CD4-positive, alpha-beta T cell treated with Interleukin-4 for 4 hours (primary cell): Measurements from ENCODE around the gene EIF3A.

Experiments
- DNase-seq: peaks from one replicate; pipeline ENCODE4 v3.0.0-alpha.2; 2020

The EIF3A gene

DNA sequence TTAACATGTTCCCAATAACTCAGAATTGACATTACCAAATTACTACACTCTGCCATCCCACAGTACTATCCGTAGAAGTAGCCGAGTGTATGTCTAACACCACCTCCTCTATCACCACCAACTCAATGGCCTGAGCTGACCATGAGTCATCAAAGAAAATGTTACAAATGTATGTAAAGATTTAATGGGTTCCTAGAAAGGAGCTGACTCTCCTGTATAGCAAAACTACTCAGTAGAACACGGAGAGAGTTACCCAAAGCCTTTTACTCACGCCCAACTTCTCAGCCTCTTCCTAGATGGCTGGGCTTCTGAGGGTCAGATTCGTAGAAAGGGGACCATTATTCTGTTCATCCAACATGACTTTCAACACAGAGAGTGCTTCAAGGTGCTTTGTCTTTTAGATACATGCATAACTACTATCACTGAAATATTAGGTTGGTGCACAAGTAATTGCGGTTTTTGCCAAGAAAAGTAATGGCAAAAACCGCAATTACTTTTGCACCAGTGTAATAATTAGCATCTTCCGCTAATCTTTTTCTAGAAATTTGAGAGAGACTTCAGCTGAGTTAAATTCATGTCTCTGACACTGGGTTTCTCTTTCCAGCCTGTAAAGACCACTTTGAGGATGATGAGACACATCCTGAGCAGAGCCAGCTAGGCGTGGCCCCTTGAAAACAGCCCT lies 75.1 kb downstream of the EIF3A start:
- DNase-seq = no peak

DNA sequence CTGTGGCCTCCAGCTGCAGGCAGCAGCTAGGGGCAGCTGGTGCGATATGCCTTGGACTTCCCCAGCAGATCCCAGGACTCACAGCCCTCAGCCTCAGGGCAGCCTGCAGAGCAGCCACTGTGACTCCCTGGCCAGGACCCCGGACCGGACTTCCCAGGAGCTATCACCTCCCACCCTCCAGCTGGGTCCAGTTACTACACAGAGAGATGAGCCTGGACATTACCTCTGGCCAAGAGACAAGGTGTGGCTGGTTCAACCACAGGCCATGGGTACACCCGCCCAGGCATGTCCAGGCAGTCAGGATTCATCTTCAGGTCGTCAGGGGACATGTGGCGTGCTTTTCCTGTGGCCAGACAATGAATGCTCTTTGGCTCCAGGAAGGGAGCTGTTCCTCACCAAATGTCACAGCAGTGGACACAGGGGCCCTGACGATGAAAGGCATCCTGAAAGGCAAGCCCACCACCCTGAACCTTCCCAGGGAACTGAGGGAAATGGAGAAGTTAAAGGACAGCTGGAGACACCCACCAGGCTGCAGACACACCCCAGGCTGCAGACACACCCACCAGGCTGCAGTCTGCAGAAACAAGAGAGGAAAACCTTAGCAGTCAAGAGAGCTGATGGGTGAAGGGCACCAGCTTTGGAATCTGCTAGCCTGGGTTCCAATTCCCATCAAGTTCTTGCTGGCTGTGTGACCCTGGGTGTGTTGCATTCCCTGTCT lies 76.9 kb downstream of the EIF3A start:
- no peak for DNase-seq

- DNase-seq = no peak
Measured at GRCh38 chr10:119001717-119002500, 78.7 kb downstream of the EIF3A start.

DNA sequence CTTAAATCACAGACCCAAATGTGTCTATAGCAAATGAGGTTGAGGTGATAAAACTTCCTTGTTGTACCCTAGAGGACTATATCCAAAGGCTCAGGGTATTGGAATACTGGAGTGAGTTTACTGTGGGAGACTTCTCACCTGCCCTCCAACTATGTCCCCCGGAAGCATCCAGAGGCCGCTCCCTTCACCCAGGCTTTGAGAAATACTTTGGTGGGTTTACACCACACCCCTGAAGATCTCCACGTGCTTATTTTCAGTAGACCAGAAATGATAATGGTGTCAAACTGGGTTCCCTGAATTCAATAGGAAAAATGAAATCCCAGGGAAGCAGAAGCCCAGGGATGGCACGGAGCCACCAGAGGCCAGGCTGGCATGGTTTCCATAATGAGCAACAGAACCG lies 82.4 kb downstream of the EIF3A start:
- no peak for DNase-seq

GRCh38 chr10:118997379-118997778 lies 83.2 kb downstream of the EIF3A start:
- no peak for DNase-seq

DNA sequence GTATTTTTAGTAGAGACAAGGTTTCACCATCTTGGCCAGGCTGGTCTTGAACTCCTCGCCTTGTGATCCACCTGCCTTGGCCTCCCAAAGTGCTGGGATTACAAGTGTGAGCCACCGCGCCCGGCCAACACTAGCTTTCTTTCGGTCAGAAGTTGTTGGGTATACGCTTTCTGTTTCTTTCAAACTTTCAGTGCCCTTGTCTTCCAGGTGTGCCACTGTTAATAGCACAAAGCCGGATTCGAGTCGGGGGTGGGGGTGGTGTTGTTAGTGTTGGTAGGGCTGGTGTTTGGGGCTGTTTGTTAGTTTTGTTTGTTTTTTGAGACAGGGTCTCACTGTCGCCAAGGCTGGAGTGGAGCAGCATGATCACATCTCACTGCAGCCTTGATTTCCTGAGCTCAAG lies 84.9 kb downstream of the EIF3A start:
- DNase-seq = no peak

GRCh38 chr10:118994321-118994720 lies 86.3 kb downstream of the EIF3A start:
- DNase-seq = no peak

GRCh38 chr10:118993214-118993613 lies 87.4 kb downstream of the EIF3A start:
- DNase-seq = no peak

DNA sequence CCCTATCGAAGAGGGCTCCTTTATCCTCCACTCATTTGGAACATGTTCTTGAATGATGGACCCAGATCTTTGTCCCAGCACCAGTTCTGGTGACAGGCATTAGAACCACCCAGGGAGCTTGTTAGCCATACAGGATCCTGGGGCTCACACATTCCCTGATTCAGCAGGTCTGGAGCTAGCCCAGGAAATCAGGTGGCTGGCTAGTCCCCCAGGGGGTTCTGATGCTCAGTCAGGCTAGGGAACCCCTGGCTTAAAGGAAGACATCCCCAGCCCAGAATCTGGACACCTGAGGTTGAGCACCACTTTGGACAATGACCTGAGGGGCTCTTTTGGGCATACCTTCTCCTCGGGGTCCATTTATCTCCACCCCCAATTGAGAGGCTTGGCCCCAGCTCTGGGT lies 88.1 kb downstream of the EIF3A start:
- no peak for DNase-seq

GRCh38 chr10:118990326-118990725 lies 90.3 kb downstream of the EIF3A start:
- DNase-seq = no peak

GRCh38 chr10:118986815-118987790 lies 93.5 kb downstream of the EIF3A start:
- DNase-seq = no peak

DNA sequence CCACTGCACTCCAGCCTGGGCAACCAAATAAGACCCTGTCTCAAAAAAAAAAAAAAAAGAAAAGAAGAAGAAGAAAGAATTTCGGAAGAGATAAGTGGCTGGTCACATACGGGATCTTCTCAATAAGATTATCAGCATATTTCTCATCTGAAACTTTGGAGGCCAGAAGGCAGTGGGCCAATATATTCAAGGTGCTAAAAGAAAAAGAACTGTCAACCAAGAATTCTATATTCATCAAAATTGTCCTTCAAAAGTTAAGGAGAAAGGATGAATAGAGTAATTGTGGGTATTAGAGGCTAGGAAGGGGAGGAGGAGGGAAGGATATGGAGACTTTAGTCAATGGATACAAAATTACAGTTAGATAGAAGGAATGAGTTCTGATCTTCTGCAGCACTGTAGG lies 95.0 kb downstream of the EIF3A start:
- no peak for DNase-seq
